Muscle layer of duodenum (tissue), 2 donors: ENCODE data around the gene FKBP5.

ENCODE experiments used
- H3K27ac ChIP-seq: one replicate; pipeline ENCODE4 v1.7.0; 2013; ENCODE audit warnings: mild to moderate bottlenecking, low read length
- H3K27me3 ChIP-seq: one replicate; pipeline ENCODE4 v1.7.0; 2013; ENCODE audit warnings: low read depth, mild to moderate bottlenecking, control low read depth, low read length
- H3K36me3 ChIP-seq, 2 donors: one replicate each; pipeline ENCODE4 v1.7.0; 2013; ENCODE audit warnings: low read length in 2 of 2, control low read depth in 1 of 2, mild to moderate bottlenecking in 1 of 2; ENCODE audit not compliant: insufficient read depth in 2 of 2, control insufficient read depth in 1 of 2
- H3K4me1 ChIP-seq, 2 donors: one replicate each; pipeline ENCODE4 v1.7.0; 2013; ENCODE audit warnings: low read length in 2 of 2, mild to moderate bottlenecking in 2 of 2, control low read depth in 1 of 2, moderate library complexity in 1 of 2; ENCODE audit not compliant: insufficient read depth in 2 of 2, control insufficient read depth in 1 of 2
- H3K4me3 ChIP-seq, 2 donors: one replicate each; pipeline ENCODE4 v1.7.0; 2013; ENCODE audit warnings: low read length in 2 of 2, low read depth in 1 of 2, mild to moderate bottlenecking in 1 of 2
- H3K9me3 ChIP-seq, 2 donors: one replicate each; pipeline ENCODE4 v1.7.0; 2013; ENCODE audit warnings: low read length in 2 of 2, control low read depth in 1 of 2, mild to moderate bottlenecking in 1 of 2; ENCODE audit not compliant: control insufficient read depth in 1 of 2
- donor health status: healthy.

Gene FKBP5

GRCh38 chr6:35686873-35687555 is 1.7 kb downstream of the FKBP5 start:
- H3K4me1 ChIP-seq, result peaks cover 8 to 20% of the 10 kb centered on the region in 2 donors
- peak overlapping the region; percentile 87 for H3K27ac ChIP-seq
- no peaks in the 10 kb centered on the region for H3K9me3 ChIP-seq

GRCh38 chr6:35686436-35686835 is 2.3 kb downstream of the FKBP5 start:
- H3K27me3 ChIP-seq, result no peaks in the 10 kb centered on the region
- peak overlapping the region; percentile 90 to 93 for H3K4me3 ChIP-seq
- no peaks in the 10 kb centered on the region for H3K36me3 ChIP-seq
- no peaks in the 10 kb centered on the region for H3K9me3 ChIP-seq
- H3K4me1 ChIP-seq, result peaks cover 8 to 16% of the 10 kb centered on the region in 2 donors
- no peak overlapping the region for H3K27ac ChIP-seq

More at GRCh38 chr6:35686873-35687555, 1.7 kb downstream of the FKBP5 start:
- Histone ChIP-seq H3K36me3 (no peaks in the 10 kb centered on the region), H3K4me3 (peak overlapping the region; percentile 90 to 93), H3K27me3 (no peaks in the 10 kb centered on the region)

- no peaks in the 10 kb centered on the region for H3K27me3 ChIP-seq
- peaks cover 3 to 11% of the 10 kb centered on the region in 2 donors for H3K4me1 ChIP-seq
- H3K27ac ChIP-seq, result no peak overlapping the region
- no peaks in the 10 kb centered on the region for H3K9me3 ChIP-seq
- H3K36me3 ChIP-seq, result peaks cover 0 to 5% of the 10 kb centered on the region in 2 donors
- H3K4me3 ChIP-seq, result no peak overlapping the region
Observed at GRCh38 chr6:35683267-35683666, 5.4 kb downstream of the FKBP5 start.

- no peak overlapping the region for H3K27ac ChIP-seq
- H3K36me3 ChIP-seq, result peaks cover 0 to 5% of the 10 kb centered on the region in 2 donors
- H3K27me3 ChIP-seq, result no peaks in the 10 kb centered on the region
- H3K9me3 ChIP-seq, result no peaks in the 10 kb centered on the region
- no peak overlapping the region for H3K4me3 ChIP-seq
- H3K4me1 ChIP-seq, result peaks cover 8 to 27% of the 10 kb centered on the region in 2 donors
Observed at GRCh38 chr6:35681298-35681697, 7.4 kb downstream of the FKBP5 start.

GRCh38 chr6:35679399-35679798 is 9.3 kb downstream of the FKBP5 start:
- H3K27ac ChIP-seq, result no peak overlapping the region
- peaks cover 6 to 32% of the 10 kb centered on the region in 2 donors for H3K4me1 ChIP-seq
- peaks cover 0 to 5% of the 10 kb centered on the region in 2 donors for H3K36me3 ChIP-seq
- no peaks in the 10 kb centered on the region for H3K27me3 ChIP-seq
- no peaks in the 10 kb centered on the region for H3K9me3 ChIP-seq
- no peak overlapping the region for H3K4me3 ChIP-seq

- no peaks in the 10 kb centered on the region for H3K9me3 ChIP-seq
- H3K4me1 ChIP-seq, result peaks cover 6 to 32% of the 10 kb centered on the region in 2 donors
- no peak overlapping the region for H3K27ac ChIP-seq
- H3K27me3 ChIP-seq, result no peaks in the 10 kb centered on the region
- H3K4me3 ChIP-seq, result no peak overlapping the region
- H3K36me3 ChIP-seq, result peaks cover 0 to 5% of the 10 kb centered on the region in 2 donors
Observed at GRCh38 chr6:35678814-35679213, 9.9 kb downstream of the FKBP5 start.

GRCh38 chr6:35678021-35678654 is 10.6 kb downstream of the FKBP5 start:
- Histone ChIP-seq H3K4me3 (no peak overlapping the region), H3K36me3 (peaks cover 0 to 5% of the 10 kb centered on the region in 2 donors), H3K27ac (no peak overlapping the region), H3K27me3 (no peaks in the 10 kb centered on the region), H3K4me1 (peaks cover 6 to 32% of the 10 kb centered on the region in 2 donors), H3K9me3 (no peaks in the 10 kb centered on the region)

- no peaks in the 10 kb centered on the region for H3K9me3 ChIP-seq
- peaks cover 6 to 32% of the 10 kb centered on the region in 2 donors for H3K4me1 ChIP-seq
Observed at GRCh38 chr6:35677456-35677855, 11.3 kb downstream of the FKBP5 start.

GRCh38 chr6:35675871-35676459 is 12.8 kb downstream of the FKBP5 start:
- no peak overlapping the region for H3K27ac ChIP-seq
- H3K27me3 ChIP-seq, result no peaks in the 10 kb centered on the region
- H3K4me3 ChIP-seq, result no peak overlapping the region
- H3K9me3 ChIP-seq, result no peaks in the 10 kb centered on the region
- peaks cover 0 to 5% of the 10 kb centered on the region in 2 donors for H3K36me3 ChIP-seq
- H3K4me1 ChIP-seq, result peaks cover 6 to 32% of the 10 kb centered on the region in 2 donors

More at GRCh38 chr6:35677456-35677855, 11.3 kb downstream of the FKBP5 start:
- H3K27ac ChIP-seq, result no peak overlapping the region
- H3K4me3 ChIP-seq, result no peak overlapping the region
- peaks cover 0 to 5% of the 10 kb centered on the region in 2 donors for H3K36me3 ChIP-seq
- no peaks in the 10 kb centered on the region for H3K27me3 ChIP-seq

- Histone ChIP-seq H3K4me1 (peaks cover 6 to 37% of the 10 kb centered on the region in 2 donors), H3K9me3 (no peaks in the 10 kb centered on the region), H3K27ac (no peak overlapping the region), H3K36me3 (peaks cover 0 to 5% of the 10 kb centered on the region in 2 donors), H3K27me3 (no peaks in the 10 kb centered on the region), H3K4me3 (no peak overlapping the region)
Observed at GRCh38 chr6:35674594-35674993, 14.1 kb downstream of the FKBP5 start.

GRCh38 chr6:35673755-35674154 is 15.0 kb downstream of the FKBP5 start:
- peaks cover 6 to 45% of the 10 kb centered on the region in 2 donors for H3K4me1 ChIP-seq
- H3K27ac ChIP-seq, result no peak overlapping the region

More at GRCh38 chr6:35673755-35674154, 15.0 kb downstream of the FKBP5 start:
- Histone ChIP-seq H3K36me3 (peaks cover 0 to under 1% of the 10 kb centered on the region in 2 donors), H3K9me3 (no peaks in the 10 kb centered on the region), H3K27me3 (no peaks in the 10 kb centered on the region), H3K4me3 (no peak overlapping the region)
